Panc1 (cell line): ENCODE results near the gene TRIO.

Source experiments
- CTCF ChIP-seq: fragments of 450-650 bp; IDR thresholded peaks from 2 replicates; pipeline ENCODE4 v1.5.1; 2017; ENCODE audit warnings: mild to moderate bottlenecking
- POLR2AphosphoS5 ChIP-seq: IDR thresholded peaks from 2 replicates; pipeline ENCODE4 v1.6.1; 2012; ENCODE audit warnings: mild to moderate bottlenecking, low read depth, low read length, moderate library complexity
- REST ChIP-seq, 2 experiments: IDR thresholded peaks; 2 replicates each; pipeline ENCODE4 v1.6.1; 2011 to 2012; ENCODE audit warnings: low read depth in 2 of 2, control low read depth in 1 of 2, low read length in 1 of 2, mild to moderate bottlenecking in 1 of 2, moderate library complexity in 1 of 2; ENCODE audit not compliant: insufficient read depth in 1 of 2

GRCh38 chr5:14415024-14415697 is 272.0 kb downstream of the TRIO start:
- TF ChIP-seq CTCF (no peak), REST (IDR thresholded peaks at IDR 0.05; ENCODE audit: insufficient read depth in 1 of 2, low read depth in 2 of 2, low read length in 1 of 2) (no peak), POLR2AphosphoS5 (no peak)
